ENCODE results near the gene TARS1.

DNA sequence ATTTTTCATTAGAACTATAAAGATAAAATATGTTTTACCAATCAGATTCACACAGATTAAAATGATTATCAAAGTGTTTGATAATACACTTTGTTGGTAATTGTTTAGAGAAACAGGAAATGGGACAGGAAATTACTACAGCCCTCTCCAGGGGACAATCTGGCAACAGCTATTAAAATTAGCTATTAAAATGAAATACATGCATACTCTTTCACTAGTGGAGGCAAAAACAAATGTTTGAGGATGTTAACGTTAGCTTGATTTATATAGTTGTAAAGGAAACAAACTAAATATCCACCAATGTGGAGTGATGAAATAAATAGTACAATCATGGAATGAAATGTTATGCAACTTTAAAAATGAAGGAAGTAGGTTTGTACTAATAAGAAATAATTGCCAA is 53.7 kb downstream of the TARS1 start:
- TF ChIP-seq, protein P1, sequence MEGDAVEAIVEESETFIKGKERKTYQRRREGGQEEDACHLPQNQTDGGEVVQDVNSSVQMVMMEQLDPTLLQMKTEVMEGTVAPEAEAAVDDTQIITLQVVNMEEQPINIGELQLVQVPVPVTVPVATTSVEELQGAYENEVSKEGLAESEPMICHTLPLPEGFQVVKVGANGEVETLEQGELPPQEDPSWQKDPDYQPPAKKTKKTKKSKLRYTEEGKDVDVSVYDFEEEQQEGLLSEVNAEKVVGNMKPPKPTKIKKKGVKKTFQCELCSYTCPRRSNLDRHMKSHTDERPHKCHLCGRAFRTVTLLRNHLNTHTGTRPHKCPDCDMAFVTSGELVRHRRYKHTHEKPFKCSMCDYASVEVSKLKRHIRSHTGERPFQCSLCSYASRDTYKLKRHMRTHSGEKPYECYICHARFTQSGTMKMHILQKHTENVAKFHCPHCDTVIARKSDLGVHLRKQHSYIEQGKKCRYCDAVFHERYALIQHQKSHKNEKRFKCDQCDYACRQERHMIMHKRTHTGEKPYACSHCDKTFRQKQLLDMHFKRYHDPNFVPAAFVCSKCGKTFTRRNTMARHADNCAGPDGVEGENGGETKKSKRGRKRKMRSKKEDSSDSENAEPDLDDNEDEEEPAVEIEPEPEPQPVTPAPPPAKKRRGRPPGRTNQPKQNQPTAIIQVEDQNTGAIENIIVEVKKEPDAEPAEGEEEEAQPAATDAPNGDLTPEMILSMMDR (IDR thresholded peaks at IDR 0.05; ENCODE audit: poor library complexity, severe bottlenecking) = no peak
- TF ChIP-seq EP300 (conservative IDR thresholded peaks at IDR 0.05; ENCODE audit: poor library complexity, severe bottlenecking) = no peak
- no peak for TF ChIP-seq RAD21 (conservative IDR thresholded peaks at IDR 0.05)
- TF ChIP-seq TAF1 (IDR thresholded peaks at IDR 0.05; ENCODE audit: low read depth) = no peak
- TF ChIP-seq EZH2 (IDR thresholded peaks at IDR 0.05; ENCODE audit: borderline replicate concordance, insufficient read depth, low read length, poor library complexity, severe bottlenecking) = no peak
- TF ChIP-seq SMC3 (conservative IDR thresholded peaks at IDR 0.05; ENCODE audit: poor library complexity) = no peak

Data from neural cell (in vitro differentiated cells).